Measurements from ENCODE around the gene DPP6.

Gene DPP6

DNA sequence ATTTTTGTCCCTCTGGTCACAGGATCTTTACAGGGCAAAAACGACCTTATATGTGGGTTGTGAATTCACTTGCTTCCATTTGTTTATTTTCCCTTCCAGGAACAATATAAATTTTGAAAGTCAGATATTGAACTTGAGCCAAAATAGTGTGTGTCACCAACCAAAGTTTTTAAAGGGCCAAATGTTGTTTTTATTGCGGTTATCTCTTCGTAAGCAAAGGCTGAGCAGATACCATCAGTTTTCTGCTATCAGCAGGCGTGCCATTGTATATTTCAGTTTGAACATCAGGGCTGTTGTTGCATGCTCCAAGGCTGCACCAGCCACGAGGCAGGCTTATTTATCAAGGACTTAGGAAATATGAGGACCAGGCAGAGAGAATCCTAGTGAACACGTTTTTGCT, 790.4 kb downstream of the DPP6 start:
- peak; percentile 65 for DNase-seq (ENCODE audit: low read depth)
- TF ChIP-seq, protein P1, sequence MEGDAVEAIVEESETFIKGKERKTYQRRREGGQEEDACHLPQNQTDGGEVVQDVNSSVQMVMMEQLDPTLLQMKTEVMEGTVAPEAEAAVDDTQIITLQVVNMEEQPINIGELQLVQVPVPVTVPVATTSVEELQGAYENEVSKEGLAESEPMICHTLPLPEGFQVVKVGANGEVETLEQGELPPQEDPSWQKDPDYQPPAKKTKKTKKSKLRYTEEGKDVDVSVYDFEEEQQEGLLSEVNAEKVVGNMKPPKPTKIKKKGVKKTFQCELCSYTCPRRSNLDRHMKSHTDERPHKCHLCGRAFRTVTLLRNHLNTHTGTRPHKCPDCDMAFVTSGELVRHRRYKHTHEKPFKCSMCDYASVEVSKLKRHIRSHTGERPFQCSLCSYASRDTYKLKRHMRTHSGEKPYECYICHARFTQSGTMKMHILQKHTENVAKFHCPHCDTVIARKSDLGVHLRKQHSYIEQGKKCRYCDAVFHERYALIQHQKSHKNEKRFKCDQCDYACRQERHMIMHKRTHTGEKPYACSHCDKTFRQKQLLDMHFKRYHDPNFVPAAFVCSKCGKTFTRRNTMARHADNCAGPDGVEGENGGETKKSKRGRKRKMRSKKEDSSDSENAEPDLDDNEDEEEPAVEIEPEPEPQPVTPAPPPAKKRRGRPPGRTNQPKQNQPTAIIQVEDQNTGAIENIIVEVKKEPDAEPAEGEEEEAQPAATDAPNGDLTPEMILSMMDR (IDR thresholded peaks at IDR 0.05; ENCODE audit: control insufficient read depth, extremely low read depth, insufficient read depth), result no peak
- no peak overlapping the region for H3K4me3 ChIP-seq (ENCODE audit: low read depth, low read length)

DNA sequence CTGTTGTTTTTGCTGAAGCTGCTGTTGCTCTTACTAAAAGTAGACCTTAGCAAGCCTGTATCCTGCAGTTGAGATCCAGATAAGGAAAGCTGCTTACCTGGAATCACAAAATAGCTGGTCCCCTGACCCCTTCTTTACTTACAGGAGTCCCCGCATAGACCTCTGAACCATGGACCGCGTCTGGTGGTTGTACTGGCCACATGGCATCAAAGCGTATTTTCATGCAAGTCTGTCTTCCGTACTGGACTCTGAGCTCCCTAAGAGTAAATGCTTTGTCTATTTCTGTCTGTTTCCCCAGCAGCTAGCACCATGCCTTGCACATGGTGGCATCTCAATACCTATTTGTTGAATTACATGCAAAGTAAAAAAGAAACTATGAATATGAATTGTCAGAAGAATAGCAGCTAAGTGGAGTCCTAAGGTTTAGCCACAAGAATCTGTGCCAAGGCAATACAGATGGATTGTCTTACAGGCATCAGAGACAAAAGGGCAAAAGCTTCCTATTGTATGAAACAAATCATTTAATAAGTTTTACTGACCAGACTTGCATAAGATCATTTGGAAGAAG, 791.6 kb downstream of the DPP6 start:
- no peak for DNase-seq (ENCODE audit: low read depth)
- no peak overlapping the region for H3K4me3 ChIP-seq (ENCODE audit: low read depth, low read length)
- TF ChIP-seq, protein P1 (IDR thresholded peaks at IDR 0.05; ENCODE audit: control insufficient read depth, extremely low read depth, insufficient read depth), result no peak

DNA sequence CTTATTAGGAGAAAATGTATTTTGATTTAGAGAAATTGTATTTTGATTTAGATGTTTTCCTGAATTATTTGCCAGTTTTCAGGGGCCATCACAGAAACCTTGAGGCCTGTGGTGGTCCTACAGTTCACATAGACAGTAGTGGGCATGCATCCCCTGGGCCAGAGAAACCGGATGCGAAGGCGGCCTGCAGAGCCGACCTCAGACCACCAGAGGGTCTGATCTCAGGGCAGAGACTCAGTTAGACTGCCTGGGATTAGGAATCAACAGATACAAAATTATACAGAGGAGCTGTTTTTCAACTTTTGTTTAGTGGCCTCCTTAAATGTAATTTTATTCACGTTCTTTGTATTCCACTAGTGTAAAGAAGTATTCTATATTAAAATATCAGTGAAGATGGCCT, 792.3 kb downstream of the DPP6 start:
- H3K4me3 ChIP-seq (ENCODE audit: low read depth, low read length), result no peak overlapping the region
- no peak for DNase-seq (ENCODE audit: low read depth)
- TF ChIP-seq, protein P1 (IDR thresholded peaks at IDR 0.05; ENCODE audit: control insufficient read depth, extremely low read depth, insufficient read depth), result no peak

DNA sequence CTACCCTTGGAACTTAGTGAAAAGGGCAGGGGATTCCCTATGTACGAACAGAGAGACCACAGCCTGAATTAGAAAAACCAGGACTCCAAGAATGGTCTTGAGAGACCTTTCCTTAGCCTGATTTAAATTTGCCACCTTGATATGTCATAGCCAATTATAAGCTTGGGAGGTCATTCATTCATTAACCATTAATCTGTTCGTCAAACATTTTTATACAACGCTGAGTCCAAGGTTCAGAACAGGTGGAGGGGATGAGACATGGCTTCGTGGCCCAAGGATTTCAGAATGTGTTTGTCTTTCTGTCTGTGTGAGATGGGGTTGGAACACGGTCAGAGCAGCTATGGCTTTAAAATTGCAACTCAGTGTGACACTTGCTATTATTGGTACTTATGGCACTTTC, 792.8 kb downstream of the DPP6 start:
- DNase-seq (ENCODE audit: low read depth), result no peak
- H3K4me3 ChIP-seq (ENCODE audit: low read depth, low read length), result no peak overlapping the region
- TF ChIP-seq, protein P1 (IDR thresholded peaks at IDR 0.05; ENCODE audit: control insufficient read depth, extremely low read depth, insufficient read depth), result no peak

DNA sequence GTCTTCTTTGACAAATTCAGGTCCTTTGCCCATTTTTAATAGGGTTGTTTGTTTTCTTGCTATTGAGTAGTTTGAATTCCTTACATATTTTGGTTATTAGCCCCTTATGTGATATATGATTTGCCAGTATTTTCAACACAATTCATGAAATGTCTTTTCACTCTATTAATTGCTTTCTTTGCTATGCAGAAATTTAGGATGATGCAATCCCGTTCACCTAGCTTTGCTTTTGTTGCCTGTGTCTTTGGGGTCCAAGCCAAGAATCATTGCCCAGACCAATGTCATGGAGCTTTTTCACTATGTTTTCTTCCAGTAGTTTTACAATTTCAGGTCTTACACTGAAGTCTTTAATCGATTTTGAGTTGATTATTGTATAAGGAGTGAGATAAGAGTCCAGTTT, 796.3 kb downstream of the DPP6 start:
- H3K4me3 ChIP-seq (ENCODE audit: low read depth, low read length), result no peak overlapping the region
- DNase-seq (ENCODE audit: low read depth), result no peak
- TF ChIP-seq, protein P1 (IDR thresholded peaks at IDR 0.05; ENCODE audit: control insufficient read depth, extremely low read depth, insufficient read depth), result no peak

DNA sequence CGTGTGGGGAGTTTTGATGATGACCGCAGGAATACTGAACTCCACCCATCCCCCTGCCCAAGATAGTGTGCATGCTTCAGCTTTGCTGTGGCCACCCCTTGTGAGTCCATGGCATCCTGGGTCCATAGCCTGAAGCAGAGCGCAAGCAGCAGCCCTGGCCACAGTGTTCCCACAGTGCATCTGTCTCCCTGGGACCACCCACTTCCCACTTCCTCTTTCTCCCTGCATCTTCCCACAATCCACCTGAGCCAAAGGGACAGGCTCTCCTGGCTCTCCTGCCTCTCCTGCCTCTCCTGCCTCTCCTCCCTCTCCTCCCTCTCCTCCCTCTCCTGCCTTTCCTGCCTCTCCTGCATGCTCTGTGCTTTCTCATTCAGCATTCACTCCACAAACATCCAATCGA, 800.0 kb downstream of the DPP6 start:
- no peak overlapping the region for H3K4me3 ChIP-seq (ENCODE audit: low read depth, low read length)
- TF ChIP-seq, protein P1 (IDR thresholded peaks at IDR 0.05; ENCODE audit: control insufficient read depth, extremely low read depth, insufficient read depth), result no peak
- DNase-seq (ENCODE audit: low read depth), result no peak

DNA sequence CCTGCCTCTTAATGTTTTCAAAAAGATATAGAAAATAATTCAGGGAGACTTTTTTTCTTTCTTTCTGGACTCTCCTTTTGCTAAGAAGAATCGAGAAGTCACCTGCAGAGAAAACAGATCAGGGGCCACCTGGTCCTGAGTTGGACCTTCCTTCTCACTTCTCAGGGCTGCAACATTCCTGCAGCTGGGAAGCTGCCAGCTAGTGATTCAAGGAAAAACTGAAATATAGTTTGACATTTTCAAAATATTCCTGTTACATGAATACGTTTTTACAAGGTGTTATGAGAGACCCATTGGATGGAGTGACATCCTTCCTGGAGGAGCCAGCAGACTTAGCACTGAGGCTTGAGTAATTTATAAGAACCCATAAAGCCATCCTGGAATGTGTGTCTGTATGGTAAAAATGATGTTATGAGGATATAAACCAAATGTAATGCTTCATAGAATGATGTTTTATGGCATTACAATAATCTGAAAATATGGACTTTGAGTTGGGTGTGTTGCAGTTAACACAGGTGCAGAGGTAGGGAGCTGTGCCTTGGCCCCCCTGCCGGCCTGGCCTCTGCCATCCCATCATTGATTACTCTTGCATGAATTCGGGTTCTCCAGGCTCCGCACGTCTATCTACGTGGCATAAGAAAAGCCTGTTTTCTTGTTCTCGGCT, 801.0 kb downstream of the DPP6 start:
- DNase-seq (ENCODE audit: low read depth), result no peak
- TF ChIP-seq, protein P1 (IDR thresholded peaks at IDR 0.05; ENCODE audit: control insufficient read depth, extremely low read depth, insufficient read depth), result no peak
- H3K4me3 ChIP-seq (ENCODE audit: low read depth, low read length), result no peak overlapping the region

Measured in LNCaP clone FGC (cell line).